K562 (cell line): ENCODE data around the gene LIPT1. TPM values are rescaled to one million over a fixed set of nuclear protein-coding genes. Genes with fewer than 3 reads are reported as not detected.

ENCODE experiments used
- AFF4 ChIP-seq: sonication (generic); formaldehyde crosslinking; IDR thresholded peaks from 2 replicates; pipeline ENCODE4 v1.8.0; 2023; ENCODE audit warnings: mild to moderate bottlenecking, missing genetic modification reagents
- FOXP1 ChIP-seq: sonication (generic); formaldehyde crosslinking; IDR thresholded peaks from 2 replicates; pipeline ENCODE4 v1.8.0; 2022; ENCODE audit warnings: mild to moderate bottlenecking, missing genetic modification reagents
- HIVEP1 ChIP-seq: fragments of 250-450 bp; sonication (Bioruptor Pico); IDR thresholded peaks from 2 replicates; pipeline ENCODE4 v1.4.0; 2020; ENCODE audit warnings: mild to moderate bottlenecking
- KDM5B ChIP-seq: fragments of 200-600 bp; sonication (generic); IDR thresholded peaks from 2 replicates; pipeline ENCODE4 v1.6.1; 2012; ENCODE audit warnings: low read depth, mild to moderate bottlenecking, moderate library complexity, low read length, control low read depth, inconsistent platforms; ENCODE audit not compliant: insufficient replicate concordance
- KLF13 ChIP-seq: fragments of 450-650 bp; IDR thresholded peaks from 2 replicates; pipeline ENCODE4 v1.6.1; 2016; ENCODE audit warnings: missing genetic modification characterization, low read depth, mild to moderate bottlenecking, missing compliant biosample characterization, moderate library complexity, borderline replicate concordance
- NEUROD1 ChIP-seq: fragments of 150-350 bp; IDR thresholded peaks from 2 replicates; pipeline ENCODE4 v1.6.1; 2014; ENCODE audit warnings: borderline replicate concordance, low read length, low read depth; ENCODE audit not compliant: partially characterized antibody
- RAD51 ChIP-seq: fragments of 450-650 bp; IDR thresholded peaks from 2 replicates; pipeline ENCODE4 v1.7.1; 2016; ENCODE audit warnings: low read depth, mild to moderate bottlenecking, borderline replicate concordance
- ZBTB40 ChIP-seq, 2 experiments: fragments of 450-650 bp in 1 of 2; sonication (generic) in 1 of 2; formaldehyde crosslinking in 1 of 2; IDR thresholded peaks; 2 replicates each; pipeline versions ENCODE4 v1.7.1 to v1.9.0; 2016 to 2022; ENCODE audit warnings: inconsistent platforms in 1 of 2, mild to moderate bottlenecking in 1 of 2, missing genetic modification reagents in 1 of 2
- ZNF175 ChIP-seq: fragments of 200-800 bp; sonication (Bioruptor generic); IDR thresholded peaks from 2 replicates; pipeline ENCODE4 v1.6.1; 2016; ENCODE audit warnings: low read depth, mild to moderate bottlenecking, missing genetic modification characterization, missing compliant biosample characterization
- ZNF395 ChIP-seq: fragments of 200-800 bp; sonication (Bioruptor generic); IDR thresholded peaks from 2 replicates; pipeline ENCODE4 v1.6.1; 2017; ENCODE audit warnings: missing genetic modification characterization, missing compliant biosample characterization
- polyA plus RNA-seq, 8 experiments: library from polyadenylated mRNA; depleted of rRNA in 4 of 8; stranded (reverse) in 5 of 8; unstranded in 3 of 8; fragments of >200 nt; fragmentation: Nextera tagmentation in 2 of 8; fragmentation: Illumina TruSeq in 1 of 8; extraction: Ambion mirVana in 2 of 8; extraction: Trizol in 1 of 8; gene quantifications; 2 replicates each; pipeline versions ENCODE4 v1.2.1 to v1.2.3, GENCODE V29; 2011 to 2014; ENCODE audit warnings: inconsistent platforms in 1 of 8, missing spikeins in 1 of 8
- total RNA-seq, 7 experiments: library from RNA; depleted of rRNA in 6 of 7; stranded (reverse); fragments of >200 nt in 6 of 7; fragmentation: Illumina TruSeq in 2 of 7; extraction: Trizol in 2 of 7; gene quantifications; 2 replicates each; pipeline versions ENCODE4 v1.2.1 to v1.2.3, GENCODE V29; 2011 to 2021; ENCODE audit warnings: low replicate concordance in 1 of 7

Gene LIPT1
- total and polyA plus RNA-seq, 9 of the 15 experiments (the other 6 are each of a cell fraction or from before 2014, with no cell fraction given), result 6.4 to 18.3 (median 11.6) TPM

GRCh38 chr2:99180755-99181623, 26.2 kb downstream of the LIPT1 start, which contains the start of the genes MITD1 and MRPL30 (continued):
- peak; percentile 74; the same call in 1 of the 2 replicates for TF ChIP-seq AFF4 (CRISPR knock-in tag)
- peak; percentile 93 for TF ChIP-seq KDM5B
- peak; percentile 74 for TF ChIP-seq NEUROD1
- TF ChIP-seq RAD51, result peak; percentile 95
- no peak for TF ChIP-seq ZNF175 (CRISPR knock-in tag)
- TF ChIP-seq ZNF395 (CRISPR knock-in tag), result peak; percentile 80; the same call in 1 of the 2 replicates
- peak; percentile 92 for TF ChIP-seq HIVEP1
- TF ChIP-seq KLF13, result no peak
- no peak for TF ChIP-seq FOXP1 (CRISPR knock-in tag)
- peak; percentile 98 for TF ChIP-seq ZBTB40 (IDR thresholded peaks at IDR 0.05)
- TF ChIP-seq ZBTB40 (CRISPR knock-in tag; IDR thresholded peaks at IDR 0.05), result no peak
